ENCODE results near the gene ATF7IP. TPM values are rescaled to one million over a fixed set of nuclear protein-coding genes. Genes with fewer than 3 reads are reported as not detected.

The ATF7IP gene
- total RNA-seq, 2 experiments from 2014 or later, result 55.6 to 66.0 TPM

GRCh38 chr12:14537088-14537487 lies 171.6 kb downstream of the ATF7IP start:
- ChIA-PET POLR2A (interaction anchor here (0.7 to 1.2 kb wide), 4 partner anchors 24 to 196 kb away, joined by 3 to 5 read pairs (median 4); no protein-coding TSS in a partner anchor), CTCF (ENCODE audit: unreplicated experiment) (no interaction called here)
- Histone ChIP-seq H2AFZ (ENCODE audit: low read length) (peak overlapping the region; percentile 35; the same call in 1 of the 2 replicates), H3K9me2 (ENCODE audit: insufficient read depth, low read length) (no peaks in the 10 kb centered on the region), H3K4me3 (ENCODE audit: low read depth, low read length, poor library complexity, severe bottlenecking) (no peak overlapping the region), H3K36me3 (ENCODE audit: insufficient read depth, low read length) (no peaks in the 10 kb centered on the region), H3K79me2 (ENCODE audit: insufficient read depth, low read depth, low read length) (no peaks in the 10 kb centered on the region), H4K20me1 (ENCODE audit: insufficient read depth, low read length) (no peaks in the 10 kb centered on the region), H3K9me3 (ENCODE audit: low read length) (no peaks in the 10 kb centered on the region), H3K4me2 (ENCODE audit: low read length) (no peak overlapping the region), H3K4me1 (ENCODE audit: insufficient read depth, low read length, poor library complexity, severe bottlenecking) (peaks cover 7% of the 10 kb centered on the region), H3K27ac (ENCODE audit: low read depth, low read length, poor library complexity, severe bottlenecking) (no peak overlapping the region)
- intact Hi-C loops (cut with micrococcal nuclease; ENCODE audit: unreplicated experiment), result no loop called here
- BruUV-seq (replicated peaks), result no TSS peak
- no peak for DNase-seq (ENCODE audit: low spot score)
- TF ChIP-seq EZH2phosphoT487 (IDR thresholded peaks at IDR 0.05; ENCODE audit: borderline replicate concordance, low read depth, low read length), result no peak
- TF ChIP-seq, protein P1, sequence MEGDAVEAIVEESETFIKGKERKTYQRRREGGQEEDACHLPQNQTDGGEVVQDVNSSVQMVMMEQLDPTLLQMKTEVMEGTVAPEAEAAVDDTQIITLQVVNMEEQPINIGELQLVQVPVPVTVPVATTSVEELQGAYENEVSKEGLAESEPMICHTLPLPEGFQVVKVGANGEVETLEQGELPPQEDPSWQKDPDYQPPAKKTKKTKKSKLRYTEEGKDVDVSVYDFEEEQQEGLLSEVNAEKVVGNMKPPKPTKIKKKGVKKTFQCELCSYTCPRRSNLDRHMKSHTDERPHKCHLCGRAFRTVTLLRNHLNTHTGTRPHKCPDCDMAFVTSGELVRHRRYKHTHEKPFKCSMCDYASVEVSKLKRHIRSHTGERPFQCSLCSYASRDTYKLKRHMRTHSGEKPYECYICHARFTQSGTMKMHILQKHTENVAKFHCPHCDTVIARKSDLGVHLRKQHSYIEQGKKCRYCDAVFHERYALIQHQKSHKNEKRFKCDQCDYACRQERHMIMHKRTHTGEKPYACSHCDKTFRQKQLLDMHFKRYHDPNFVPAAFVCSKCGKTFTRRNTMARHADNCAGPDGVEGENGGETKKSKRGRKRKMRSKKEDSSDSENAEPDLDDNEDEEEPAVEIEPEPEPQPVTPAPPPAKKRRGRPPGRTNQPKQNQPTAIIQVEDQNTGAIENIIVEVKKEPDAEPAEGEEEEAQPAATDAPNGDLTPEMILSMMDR (conservative IDR thresholded peaks at IDR 0.05; ENCODE audit: low read length), result no peak

DNA sequence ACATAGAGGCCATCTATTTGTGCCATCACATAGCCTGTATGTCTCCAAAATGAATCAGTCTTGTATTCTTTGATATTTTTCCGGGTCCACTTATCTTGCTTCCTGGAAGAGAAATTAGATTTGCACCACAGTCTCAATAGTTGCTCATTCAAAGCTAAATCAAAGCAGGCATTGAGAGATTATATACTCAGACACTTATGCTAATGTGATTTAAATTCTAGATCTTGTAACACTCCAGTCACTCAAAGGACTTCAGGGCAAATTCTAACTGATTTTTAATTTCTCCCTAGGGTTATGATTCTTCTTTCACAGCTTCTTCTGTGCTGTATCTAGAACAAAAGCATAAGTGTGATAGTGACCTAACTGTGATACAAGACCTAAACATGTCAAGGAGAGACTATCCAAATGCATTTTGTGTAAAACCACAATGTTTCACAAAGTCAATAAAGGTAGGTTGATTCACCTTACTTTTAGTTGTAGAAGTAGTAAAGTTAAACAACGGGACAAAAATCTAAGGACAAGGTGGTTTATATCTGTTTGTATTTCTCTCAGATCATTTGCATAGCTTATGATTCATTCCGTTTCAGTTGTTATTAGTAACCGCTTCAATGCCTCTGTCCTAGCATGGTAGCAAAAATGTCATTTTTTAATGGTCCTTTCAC lies 175.4 kb downstream of the ATF7IP start:
- Histone ChIP-seq H3K4me3 (ENCODE audit: low read depth, low read length, poor library complexity, severe bottlenecking) (no peak overlapping the region), H3K4me2 (ENCODE audit: low read length) (no peak overlapping the region), H3K36me3 (ENCODE audit: insufficient read depth, low read length) (no peaks in the 10 kb centered on the region), H4K20me1 (ENCODE audit: insufficient read depth, low read length) (no peaks in the 10 kb centered on the region), H3K4me1 (ENCODE audit: insufficient read depth, low read length, poor library complexity, severe bottlenecking) (peaks cover 12% of the 10 kb centered on the region), H3K27ac (ENCODE audit: low read depth, low read length, poor library complexity, severe bottlenecking) (no peak overlapping the region), H3K9me2 (ENCODE audit: insufficient read depth, low read length) (no peaks in the 10 kb centered on the region), H2AFZ (ENCODE audit: low read length) (peak overlapping the region; percentile 68; the same call in 1 of the 2 replicates), H3K9me3 (ENCODE audit: low read length) (no peaks in the 10 kb centered on the region), H3K79me2 (ENCODE audit: insufficient read depth, low read depth, low read length) (no peaks in the 10 kb centered on the region)
- ChIA-PET CTCF (ENCODE audit: unreplicated experiment) (interaction anchor here (0.8 kb wide), 1 partner anchor 73 kb away, joined by 3 read pairs; no protein-coding TSS in a partner anchor), POLR2A (interaction anchor here (0.6 to 3.2 kb wide), 10 partner anchors 11 to 288 kb away, joined by 3 to 24 read pairs (median 4); no protein-coding TSS in a partner anchor)
- BruUV-seq (replicated peaks), result no TSS peak
- intact Hi-C loops (cut with micrococcal nuclease; ENCODE audit: unreplicated experiment), result no loop called here
- no peak for TF ChIP-seq EZH2phosphoT487 (IDR thresholded peaks at IDR 0.05; ENCODE audit: borderline replicate concordance, low read depth, low read length)
- TF ChIP-seq, protein P1 (conservative IDR thresholded peaks at IDR 0.05; ENCODE audit: low read length), result no peak
- DNase-seq (ENCODE audit: low spot score), result no peak
